ENCODE results near the gene LTBR. TPM values are rescaled to one million over a fixed set of nuclear protein-coding genes. Genes with fewer than 3 reads are reported as not detected.
"Not testable (repeated sequence)": the region's sequence is repeated elsewhere in the genome, so short reads cannot be mapped to it uniquely, and the experiment has no call there.

The LTBR gene
- total and polyA plus RNA-seq, 4 donors = 6.8 to 43.5 (median 21.1) TPM

- Histone ChIP-seq H3K4me1 (ENCODE audit: control insufficient read depth, insufficient read depth, low read length) (peaks cover 3% of the 10 kb centered on the region), H3K27ac (ENCODE audit: low read depth, low read length) (no peak overlapping the region), H3K9me3 (ENCODE audit: control insufficient read depth, insufficient read depth, low read length) (no peaks in the 10 kb centered on the region), H3K4me3 (ENCODE audit: low read depth, low read length) (no peak overlapping the region), H3K27me3 (ENCODE audit: control insufficient read depth, insufficient read depth, low read length) (no peaks in the 10 kb centered on the region), H3K36me3 (ENCODE audit: control insufficient read depth, insufficient read depth, low read length) (no peaks in the 10 kb centered on the region)
- 11% methylated on average over 9 of the region's 9 CpGs for WGBS (ENCODE audit: insufficient coverage)
- peak; percentile 46 to 93 (median 74) for DNase-seq (ENCODE audit: low read depth in 4 of 6, low spot score in 6 of 6)
Measured at GRCh38 chr12:6423267-6424007, 39.5 kb downstream of the LTBR start.

GRCh38 chr12:6424008-6424347 is 40.0 kb downstream of the LTBR start:
- DNase-seq (ENCODE audit: low read depth in 4 of 6, low spot score in 6 of 6) = no peak
- Histone ChIP-seq H3K4me3 (ENCODE audit: low read depth, low read length) (no peak overlapping the region), H3K27me3 (ENCODE audit: control insufficient read depth, insufficient read depth, low read length) (no peaks in the 10 kb centered on the region), H3K4me1 (ENCODE audit: control insufficient read depth, insufficient read depth, low read length) (peaks cover 3% of the 10 kb centered on the region), H3K9me3 (ENCODE audit: control insufficient read depth, insufficient read depth, low read length) (no peaks in the 10 kb centered on the region), H3K36me3 (ENCODE audit: control insufficient read depth, insufficient read depth, low read length) (no peaks in the 10 kb centered on the region), H3K27ac (ENCODE audit: low read depth, low read length) (no peak overlapping the region)
- 67% methylated on average over 5 of the region's 6 CpGs for WGBS (ENCODE audit: insufficient coverage)

- H3K4me3 ChIP-seq (ENCODE audit: low read depth, low read length) = no peak overlapping the region
- no peaks in the 10 kb centered on the region for H3K27me3 ChIP-seq (ENCODE audit: control insufficient read depth, insufficient read depth, low read length)
- H3K27ac ChIP-seq (ENCODE audit: low read depth, low read length) = no peak overlapping the region
- WGBS (ENCODE audit: insufficient coverage) = 81% methylated on average over 6 of the region's 8 CpGs
- no peaks in the 10 kb centered on the region for H3K36me3 ChIP-seq (ENCODE audit: control insufficient read depth, insufficient read depth, low read length)
- H3K9me3 ChIP-seq (ENCODE audit: control insufficient read depth, insufficient read depth, low read length) = no peaks in the 10 kb centered on the region
- peaks cover 3% of the 10 kb centered on the region for H3K4me1 ChIP-seq (ENCODE audit: control insufficient read depth, insufficient read depth, low read length)
- no peak for DNase-seq (ENCODE audit: low read depth in 4 of 6, low spot score in 6 of 6)
Measured at GRCh38 chr12:6424866-6425265, 40.9 kb downstream of the LTBR start.

GRCh38 chr12:6425590-6426531 is 41.9 kb downstream of the LTBR start:
- H3K4me1 ChIP-seq (ENCODE audit: control insufficient read depth, insufficient read depth, low read length) = peaks cover 3% of the 10 kb centered on the region
- H3K9me3 ChIP-seq (ENCODE audit: control insufficient read depth, insufficient read depth, low read length) = no peaks in the 10 kb centered on the region
- no peaks in the 10 kb centered on the region for H3K36me3 ChIP-seq (ENCODE audit: control insufficient read depth, insufficient read depth, low read length)
- no peaks in the 10 kb centered on the region for H3K27me3 ChIP-seq (ENCODE audit: control insufficient read depth, insufficient read depth, low read length)
- H3K27ac ChIP-seq (ENCODE audit: low read depth, low read length) = no peak overlapping the region
- H3K4me3 ChIP-seq (ENCODE audit: low read depth, low read length) = no peak overlapping the region
- WGBS (ENCODE audit: insufficient coverage) = 80% methylated on average over 21 of the region's 23 CpGs
- no peak for DNase-seq (ENCODE audit: low read depth in 4 of 6, low spot score in 6 of 6)

GRCh38 chr12:6426882-6427671 is 43.1 kb downstream of the LTBR start:
- H3K4me1 ChIP-seq (ENCODE audit: control insufficient read depth, insufficient read depth, low read length) = peaks cover 3% of the 10 kb centered on the region
- H3K9me3 ChIP-seq (ENCODE audit: control insufficient read depth, insufficient read depth, low read length) = no peaks in the 10 kb centered on the region
- H3K4me3 ChIP-seq (ENCODE audit: low read depth, low read length) = no peak overlapping the region
- no peak for DNase-seq (ENCODE audit: low read depth in 4 of 6, low spot score in 6 of 6)
- H3K27ac ChIP-seq (ENCODE audit: low read depth, low read length) = no peak overlapping the region
- H3K36me3 ChIP-seq (ENCODE audit: control insufficient read depth, insufficient read depth, low read length) = no peaks in the 10 kb centered on the region
- H3K27me3 ChIP-seq (ENCODE audit: control insufficient read depth, insufficient read depth, low read length) = no peaks in the 10 kb centered on the region
- WGBS (ENCODE audit: insufficient coverage) = 91% methylated on average over 12 of the region's 14 CpGs

GRCh38 chr12:6427796-6428195 is 43.8 kb downstream of the LTBR start:
- H3K36me3 ChIP-seq (ENCODE audit: control insufficient read depth, insufficient read depth, low read length); H3K27me3 ChIP-seq (ENCODE audit: control insufficient read depth, insufficient read depth, low read length); H3K27ac ChIP-seq (ENCODE audit: low read depth, low read length); H3K4me1 ChIP-seq (ENCODE audit: control insufficient read depth, insufficient read depth, low read length); H3K9me3 ChIP-seq (ENCODE audit: control insufficient read depth, insufficient read depth, low read length); DNase-seq (ENCODE audit: low read depth in 4 of 6, low spot score in 6 of 6); H3K4me3 ChIP-seq (ENCODE audit: low read depth, low read length): not testable (repeated sequence)
- 97% methylated on average over 9 of the region's 10 CpGs for WGBS (ENCODE audit: insufficient coverage)

- H3K4me3 ChIP-seq (ENCODE audit: low read depth, low read length) = no peak overlapping the region
- H3K27ac ChIP-seq (ENCODE audit: low read depth, low read length) = no peak overlapping the region
- no peaks in the 10 kb centered on the region for H3K9me3 ChIP-seq (ENCODE audit: control insufficient read depth, insufficient read depth, low read length)
- WGBS (ENCODE audit: insufficient coverage) = no CpG with 5 or more reads among the region's 3 CpGs
- H3K4me1 ChIP-seq (ENCODE audit: control insufficient read depth, insufficient read depth, low read length) = peaks cover 3% of the 10 kb centered on the region
- no peak for DNase-seq (ENCODE audit: low read depth in 4 of 6, low spot score in 6 of 6)
- H3K36me3 ChIP-seq (ENCODE audit: control insufficient read depth, insufficient read depth, low read length) = no peaks in the 10 kb centered on the region
- H3K27me3 ChIP-seq (ENCODE audit: control insufficient read depth, insufficient read depth, low read length) = no peaks in the 10 kb centered on the region
Measured at GRCh38 chr12:6428326-6428725, 44.4 kb downstream of the LTBR start.

GRCh38 chr12:6430124-6430989 is 46.4 kb downstream of the LTBR start:
- no peaks in the 10 kb centered on the region for H3K9me3 ChIP-seq (ENCODE audit: control insufficient read depth, insufficient read depth, low read length)
- 54% methylated on average over 14 of the region's 19 CpGs for WGBS (ENCODE audit: insufficient coverage)
- no peaks in the 10 kb centered on the region for H3K36me3 ChIP-seq (ENCODE audit: control insufficient read depth, insufficient read depth, low read length)
- H3K4me3 ChIP-seq (ENCODE audit: low read depth, low read length) = no peak overlapping the region
- H3K27me3 ChIP-seq (ENCODE audit: control insufficient read depth, insufficient read depth, low read length) = no peaks in the 10 kb centered on the region
- no peak overlapping the region for H3K27ac ChIP-seq (ENCODE audit: low read depth, low read length)
- H3K4me1 ChIP-seq (ENCODE audit: control insufficient read depth, insufficient read depth, low read length) = peaks cover 3% of the 10 kb centered on the region
- peak in 1 of 6 donors; percentile 25 for DNase-seq (ENCODE audit: low read depth in 4 of 6, low spot score in 6 of 6)

GRCh38 chr12:6432991-6433390 is 49.0 kb downstream of the LTBR start:
- WGBS (ENCODE audit: insufficient coverage) = 67% methylated on average over 1 of the region's 5 CpGs
- no peaks in the 10 kb centered on the region for H3K4me1 ChIP-seq (ENCODE audit: control insufficient read depth, insufficient read depth, low read length)
- no peak for DNase-seq (ENCODE audit: low read depth in 4 of 6, low spot score in 6 of 6)

More at GRCh38 chr12:6432991-6433390, 49.0 kb downstream of the LTBR start:
- Histone ChIP-seq H3K9me3 (ENCODE audit: control insufficient read depth, insufficient read depth, low read length) (no peaks in the 10 kb centered on the region), H3K4me3 (ENCODE audit: low read depth, low read length) (no peak overlapping the region), H3K36me3 (ENCODE audit: control insufficient read depth, insufficient read depth, low read length) (no peaks in the 10 kb centered on the region), H3K27ac (ENCODE audit: low read depth, low read length) (no peak overlapping the region), H3K27me3 (ENCODE audit: control insufficient read depth, insufficient read depth, low read length) (no peaks in the 10 kb centered on the region)

Measured in spinal cord (tissue), 10 donors.